CD4-positive, alpha-beta memory T cell (primary cell): ENCODE data around the gene GAMT. TPM values are rescaled to one million over a fixed set of nuclear protein-coding genes. Genes with fewer than 3 reads are reported as not detected.

Experiments
- CTCF ChIA-PET: fragments of 350-600 bp; sonication (Branson Sonifier 250); formaldehyde crosslinking; loops from one replicate; lab custom pipeline; 2021; ENCODE audit warnings: inconsistent platforms; ENCODE audit not compliant: partially characterized antibody; lab: Charles Lee
- POLR2A ChIA-PET: fragments of 350-600 bp; sonication (Branson Sonifier 250); formaldehyde crosslinking; loops from one replicate; lab custom pipeline; 2021; ENCODE audit not compliant: partially characterized antibody; lab: Charles Lee
- DNase-seq, 5 donors: peaks; one replicate each; pipeline versions ENCODE4 v3.0.0 to v3.0.0-alpha.2; 2020 to 2022; ENCODE audit warnings: mixed read lengths in 1 of 5
- H3K27ac ChIP-seq: one replicate; pipeline ENCODE4 v1.7.0; 2013; ENCODE audit warnings: low read depth, low read length
- H3K27me3 ChIP-seq: 2 replicates; pipeline ENCODE4 v1.7.0; 2013; ENCODE audit warnings: mild to moderate bottlenecking, low read length, moderate library complexity; ENCODE audit not compliant: insufficient read depth
- H3K36me3 ChIP-seq: 2 replicates; pipeline ENCODE4 v1.7.0; 2013; ENCODE audit warnings: mild to moderate bottlenecking, low read length, moderate library complexity; ENCODE audit not compliant: insufficient read depth
- H3K4me1 ChIP-seq: 2 replicates; pipeline ENCODE4 v1.7.0; 2013; ENCODE audit warnings: mild to moderate bottlenecking, low read length, moderate library complexity; ENCODE audit not compliant: insufficient read depth
- H3K4me3 ChIP-seq, 2 donors: one replicate each; pipeline ENCODE4 v1.7.0; 2013; ENCODE audit warnings: low read length in 2 of 2, mild to moderate bottlenecking in 1 of 2
- H3K9me3 ChIP-seq, 2 donors: one replicate each; pipeline ENCODE4 v1.7.0; 2013; ENCODE audit warnings: low read length in 2 of 2, control low read depth in 1 of 2; ENCODE audit not compliant: control insufficient read depth in 1 of 2
- H3K27ac Mint-ChIP-seq, 7 donors: one replicate each; pipeline ENCODE4 v1.8.0; 2020 to 2021; ENCODE audit warnings: mixed read lengths in 7 of 7, mild to moderate bottlenecking in 6 of 7, inconsistent platforms in 3 of 7, moderate library complexity in 3 of 7
- H3K27me3 Mint-ChIP-seq, 2 donors: one replicate each; pipeline ENCODE4 v1.8.0; 2020 to 2021; ENCODE audit warnings: mixed read lengths in 2 of 2
- H3K36me3 Mint-ChIP-seq, 2 donors: one replicate each; pipeline ENCODE4 v1.8.0; 2020 to 2021; ENCODE audit warnings: mixed read lengths in 2 of 2, inconsistent platforms in 1 of 2, mild to moderate bottlenecking in 1 of 2
- H3K4me1 Mint-ChIP-seq, 4 donors: one replicate each; pipeline ENCODE4 v1.8.0; 2020 to 2021; ENCODE audit warnings: mixed read lengths in 4 of 4, mild to moderate bottlenecking in 1 of 4
- H3K4me3 Mint-ChIP-seq, 8 donors: one replicate each; pipeline ENCODE4 v1.8.0; 2020 to 2021; ENCODE audit warnings: mixed read lengths in 8 of 8, mild to moderate bottlenecking in 7 of 8, moderate library complexity in 6 of 8, inconsistent platforms in 3 of 8
- H3K9me3 Mint-ChIP-seq, 8 donors: one replicate each; pipeline ENCODE4 v1.8.0; 2020 to 2021; ENCODE audit warnings: mixed read lengths in 8 of 8, mild to moderate bottlenecking in 5 of 8, inconsistent platforms in 3 of 8, moderate library complexity in 1 of 8
- intact Hi-C: fragments of 100-400 bp; cut with micrococcal nuclease; formaldehyde crosslinking; loops from one replicate; pipeline ENCODE4 v1.15.1; 2023
- polyA plus RNA-seq, 2 donors: library from polyadenylated mRNA; unstranded; fragments of 300-500 nt; fragmentation: Illumina TruSeq; gene quantifications; one replicate each; pipeline ENCODE4 v1.2.3, GENCODE V29; 2021
- total RNA-seq, 2 experiments: library from RNA; stranded (reverse); gene quantifications; one replicate each; pipeline ENCODE4 v1.2.3, GENCODE V29; 2021

GAMT gene
- total and polyA plus RNA-seq, 4 experiments from 2014 or later: 15.9 to 20.3 (median 17.8) TPM

DNA sequence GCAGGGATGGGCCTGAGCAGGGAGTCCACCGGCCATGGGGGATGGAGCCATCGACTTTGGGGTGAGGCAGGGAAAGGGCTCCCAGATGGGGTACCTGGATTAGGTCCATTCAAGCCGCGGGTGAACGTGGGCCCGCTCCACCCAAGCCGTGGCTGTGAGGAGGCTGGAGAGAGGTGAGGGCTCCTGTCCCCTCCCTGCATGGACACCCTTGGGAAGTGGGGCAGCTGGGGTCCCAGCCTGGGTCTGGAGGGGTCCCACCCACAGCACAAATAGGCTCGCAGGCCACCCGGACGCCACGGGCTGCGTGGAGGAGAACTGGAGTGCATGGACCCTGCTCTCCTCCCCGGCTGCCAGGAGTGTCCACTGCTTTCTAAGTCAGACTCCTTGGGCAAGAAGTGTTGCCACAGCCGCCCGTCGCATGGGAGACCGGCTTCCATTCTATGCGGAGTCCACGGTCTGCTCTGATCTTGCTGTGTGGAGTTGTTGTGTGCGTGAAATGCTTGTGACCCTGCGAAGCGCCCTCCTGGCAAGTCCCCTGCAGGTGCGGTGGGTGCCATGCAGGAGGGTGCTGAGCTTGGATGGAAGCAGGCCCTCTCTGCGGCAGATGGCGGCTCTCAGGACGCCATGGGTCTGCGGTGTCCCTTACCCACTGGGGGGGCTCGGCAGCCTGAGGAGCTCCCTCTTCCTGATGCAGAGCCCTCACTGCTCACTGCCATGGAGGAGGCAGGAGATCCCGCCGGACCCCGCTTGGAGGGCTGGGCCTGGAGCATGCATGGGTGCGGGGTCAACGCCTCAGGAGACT is 8.1 kb upstream of the GAMT start:
- H3K4me1 Mint-ChIP-seq: peaks cover 27 to 65% (median 54%) of the 10 kb centered on the region in 4 donors
- Histone ChIP-seq H3K36me3 (peaks cover 25% of the 10 kb centered on the region), H3K9me3 (no peaks in the 10 kb centered on the region), H3K4me3 (peak overlapping the region; percentile 75 to 91), H3K4me1 (peaks cover 62% of the 10 kb centered on the region), H3K27ac (peak overlapping the region; percentile 88), H3K27me3 (no peaks in the 10 kb centered on the region)
- CTCF ChIA-PET: interaction anchor here (1.0 to 1.4 kb wide), 3 partner anchors 28 to 62 kb away, joined by 3 to 9 read pairs (median 4); no protein-coding TSS in a partner anchor
- H3K27me3 Mint-ChIP-seq: no peaks in the 10 kb centered on the region
- DNase-seq: no peak
- H3K27ac Mint-ChIP-seq: peak overlapping the region; percentile 90 to 96 (median 94)
- intact Hi-C loops: loop anchor here (5.0 kb wide), 1 partner anchor 157 kb away; no protein-coding TSS in a partner anchor
- POLR2A ChIA-PET: interaction anchor here (1.0 to 2.8 kb wide), 10 partner anchors 9 to 140 kb away, joined by 3 to 18 read pairs (median 4); partner anchors contain the start of genes CIRBP, FAM174C and REEP6
- no peaks in the 10 kb centered on the region for H3K9me3 Mint-ChIP-seq
- peak overlapping the region; percentile 91 to 96 (median 94) for H3K4me3 Mint-ChIP-seq
- H3K36me3 Mint-ChIP-seq: peaks cover 4 to 24% of the 10 kb centered on the region in 2 donors

DNA sequence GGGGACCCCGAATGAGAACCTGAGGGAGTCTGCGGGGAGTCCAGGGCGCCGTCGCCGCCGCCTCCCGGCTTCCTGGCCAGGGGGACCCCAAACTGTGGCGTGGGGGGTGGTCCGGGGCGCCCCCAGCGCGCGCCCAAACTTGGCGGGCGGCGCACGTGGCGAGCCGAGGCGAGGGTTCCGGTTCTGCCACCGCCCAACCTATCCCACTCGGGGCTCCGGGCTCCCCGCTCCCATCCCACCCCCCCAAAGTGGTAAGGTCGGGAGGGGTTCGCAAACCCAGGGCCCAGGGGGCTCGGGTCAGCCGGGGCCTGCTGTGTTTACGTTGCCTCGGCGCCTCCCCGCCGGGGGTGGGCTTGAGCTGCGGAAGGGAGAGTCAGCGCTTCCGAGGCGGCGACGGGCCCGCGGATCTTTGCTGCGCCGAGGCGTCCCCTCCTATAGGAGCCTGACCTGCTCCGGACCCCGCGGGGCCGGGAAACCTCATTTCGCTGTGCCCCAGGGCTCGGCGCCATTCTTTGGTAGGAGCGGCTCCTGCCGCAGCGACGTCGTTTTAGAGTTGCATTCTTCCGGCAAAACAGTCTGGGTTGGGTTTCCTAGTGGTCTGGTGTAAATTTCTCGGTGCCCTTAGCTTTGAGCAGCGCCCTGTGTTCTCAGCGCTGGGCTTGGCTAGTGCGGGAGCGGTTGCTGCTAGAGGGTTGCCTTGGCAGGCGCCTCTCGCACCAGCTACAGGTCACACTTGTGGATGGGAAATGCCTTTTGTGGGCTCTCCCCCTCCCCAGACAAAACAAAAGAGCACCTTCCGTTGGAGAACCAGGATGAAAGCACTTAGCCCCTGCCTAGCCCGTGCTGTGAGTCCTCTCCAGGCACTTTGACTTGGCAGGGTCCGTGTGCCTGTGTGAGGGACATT is 7.2 kb upstream of the GAMT start:
- Mint-ChIP-seq H3K27me3 (no peaks in the 10 kb centered on the region), H3K4me1 (peaks cover 24 to 56% (median 49%) of the 10 kb centered on the region in 4 donors), H3K27ac (peak overlapping the region; percentile 90 to 96 (median 94)), H3K4me3 (peak overlapping the region; percentile 91 to 96 (median 94)), H3K36me3 (peaks cover 4 to 22% of the 10 kb centered on the region in 2 donors), H3K9me3 (no peaks in the 10 kb centered on the region)
- ChIA-PET POLR2A (interaction anchor here (1.0 to 2.8 kb wide), 12 partner anchors 10 to 139 kb away, joined by 3 to 18 read pairs (median 5); partner anchors contain the start of genes CIRBP, FAM174C, NDUFS7 and REEP6), CTCF (interaction anchor here (1.0 kb wide), 1 partner anchor 63 kb away, joined by 3 read pairs; no protein-coding TSS in a partner anchor)
- peak; percentile 66 to 76 (median 73) for DNase-seq
- intact Hi-C loops: loop anchor here (5.0 kb wide), 1 partner anchor 156 kb away; no protein-coding TSS in a partner anchor
- H3K9me3 ChIP-seq: no peaks in the 10 kb centered on the region
- H3K27me3 ChIP-seq: no peaks in the 10 kb centered on the region
- peak overlapping the region; percentile 88 for H3K27ac ChIP-seq
- H3K36me3 ChIP-seq: peaks cover 25% of the 10 kb centered on the region
- H3K4me3 ChIP-seq: peak overlapping the region; percentile 75 to 91
- H3K4me1 ChIP-seq: peaks cover 56% of the 10 kb centered on the region

DNA sequence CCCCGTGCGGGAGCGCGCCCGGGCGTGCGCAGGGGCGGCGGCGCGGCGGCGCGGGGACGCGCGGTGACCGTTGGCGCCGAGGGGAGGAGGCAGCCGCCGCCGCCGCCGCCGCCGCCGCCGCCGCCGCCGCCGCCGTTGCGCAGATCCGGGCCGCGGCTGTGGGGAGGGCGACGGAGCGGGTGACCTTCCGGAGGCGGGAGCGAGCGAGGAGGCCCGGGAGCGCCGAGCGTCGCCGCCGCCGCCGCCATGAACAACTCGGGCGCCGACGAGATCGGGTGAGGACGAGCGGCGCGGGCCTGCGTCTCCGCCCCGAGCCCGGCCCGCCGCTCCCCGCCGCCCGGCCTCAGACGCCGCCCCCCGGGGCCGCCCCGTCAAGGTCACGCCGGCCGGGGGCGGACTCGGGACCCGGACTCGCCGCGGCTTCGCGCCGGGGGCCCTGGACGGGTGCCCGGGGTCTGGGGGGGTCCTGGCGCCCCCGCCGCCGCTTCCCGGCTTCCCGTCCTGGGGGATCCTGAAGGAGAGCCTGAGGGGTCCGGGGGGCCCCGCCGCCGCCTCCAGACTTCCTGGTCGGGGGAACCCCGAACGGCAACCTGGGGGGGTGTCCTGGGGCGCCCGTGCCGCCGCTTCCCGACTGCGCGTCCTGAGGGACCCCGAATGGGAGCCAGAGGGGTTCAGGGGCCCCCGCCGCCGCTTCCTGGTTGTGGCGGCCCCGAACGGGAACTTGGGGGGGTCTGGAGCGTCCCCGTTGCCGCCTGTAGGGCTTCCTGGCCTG is 6.4 kb upstream of the GAMT start, which contains the start of gene DAZAP1:
Gene DAZAP1 (plus strand): TSS at position 59 of the 772 bp plus-strand sequence. CDS start 188 bp downstream, at position 247.
- intact Hi-C loops: loop anchor here (1.0 to 5.0 kb wide), 8 partner anchors 24 to 610 kb away; partner anchors contain the start of genes FAM174C, MBD3, NDUFS7 and PTBP1
- ChIA-PET CTCF (no interaction called here), POLR2A (interaction anchor here (1.0 to 2.8 kb wide), 5 partner anchors 13 to 139 kb away, joined by 3 to 18 read pairs (median 5); partner anchors contain the start of genes CIRBP, FAM174C and NDUFS7)
- Histone ChIP-seq H3K36me3 (peaks cover 17% of the 10 kb centered on the region), H3K9me3 (no peaks in the 10 kb centered on the region), H3K4me3 (peak within 1 kb of the TSS; percentile 75 to 91), H3K27ac (peak within 1 kb of the TSS; percentile 88), H3K4me1 (peaks cover 48% of the 10 kb centered on the region), H3K27me3 (no peaks in the 10 kb centered on the region)
- H3K4me1 Mint-ChIP-seq: peaks cover 22 to 51% (median 42%) of the 10 kb centered on the region in 4 donors
- peak within 1 kb of the TSS; percentile 67 to 95 (median 85) for H3K27ac Mint-ChIP-seq
- peaks cover 4 to 19% of the 10 kb centered on the region in 2 donors for H3K36me3 Mint-ChIP-seq
- peak in 4 of 5 donors; percentile 29 to 66 (median 41) for DNase-seq
- H3K4me3 Mint-ChIP-seq: peak within 1 kb of the TSS; percentile 73 to 95 (median 88)
- no peaks in the 10 kb centered on the region for H3K9me3 Mint-ChIP-seq
- no peaks in the 10 kb centered on the region for H3K27me3 Mint-ChIP-seq

DNA sequence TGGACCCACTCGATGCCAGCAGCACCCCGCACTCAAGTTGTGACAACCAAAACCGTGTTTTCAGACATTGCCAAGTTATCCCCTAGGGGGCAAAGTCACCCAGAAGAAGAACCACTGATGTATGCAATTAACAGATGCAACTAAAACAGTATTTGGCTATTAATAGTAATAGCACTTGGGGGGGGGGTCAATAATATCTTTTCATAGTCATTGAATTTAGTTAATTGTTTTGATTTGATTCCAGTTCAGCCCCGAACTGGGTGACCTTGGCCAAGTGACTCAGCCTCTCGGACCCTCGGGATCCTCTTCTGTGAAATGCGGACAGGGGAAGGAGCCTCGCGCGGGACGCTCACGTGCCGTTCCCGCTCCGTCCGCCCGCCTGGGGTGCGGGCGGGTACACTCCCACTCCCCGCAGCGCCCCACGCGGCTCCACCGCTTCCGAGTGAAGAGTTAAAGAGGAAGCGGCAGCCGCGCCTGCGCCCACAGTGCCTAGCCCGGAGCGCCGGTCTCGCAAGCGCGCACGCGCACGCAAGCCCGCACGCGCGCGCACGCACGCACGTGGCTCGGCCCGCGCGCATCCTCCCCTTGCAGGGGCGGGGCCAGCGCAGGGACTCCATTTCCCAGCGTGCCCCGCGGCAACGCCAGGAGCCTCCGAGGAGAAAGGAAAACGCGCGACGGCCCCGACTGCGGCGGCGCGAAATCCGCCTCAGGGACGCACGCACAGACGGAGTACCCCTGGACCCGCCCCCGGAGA is 5.6 kb upstream of the GAMT start:
- H3K9me3 Mint-ChIP-seq: no peaks in the 10 kb centered on the region
- H3K36me3 Mint-ChIP-seq: peaks cover 4 to 17% of the 10 kb centered on the region in 2 donors
- peak overlapping the region; percentile 88 for H3K27ac ChIP-seq
- peak overlapping the region; percentile 67 to 86 (median 84) for H3K27ac Mint-ChIP-seq
- H3K4me1 Mint-ChIP-seq: peaks cover 21 to 48% (median 38%) of the 10 kb centered on the region in 4 donors
- peaks cover 11% of the 10 kb centered on the region for H3K36me3 ChIP-seq
- DNase-seq: peak; percentile 98 to 100 (median 100)
- peaks cover 43% of the 10 kb centered on the region for H3K4me1 ChIP-seq
- H3K9me3 ChIP-seq: no peaks in the 10 kb centered on the region
- intact Hi-C loops: loop anchor here (1.0 to 5.0 kb wide), 8 partner anchors 24 to 610 kb away; partner anchors contain the start of genes FAM174C, MBD3, NDUFS7 and PTBP1
- H3K4me3 ChIP-seq: peak overlapping the region; percentile 33 to 57
- ChIA-PET CTCF (no interaction called here), POLR2A (interaction anchor here (1.0 kb wide), 1 partner anchor 138 kb away, joined by 3 read pairs; the partner anchor contains the start of gene CIRBP)
- no peaks in the 10 kb centered on the region for H3K27me3 Mint-ChIP-seq
- H3K27me3 ChIP-seq: no peaks in the 10 kb centered on the region
- H3K4me3 Mint-ChIP-seq: peak overlapping the region; percentile 73 to 87 (median 82)

DNA sequence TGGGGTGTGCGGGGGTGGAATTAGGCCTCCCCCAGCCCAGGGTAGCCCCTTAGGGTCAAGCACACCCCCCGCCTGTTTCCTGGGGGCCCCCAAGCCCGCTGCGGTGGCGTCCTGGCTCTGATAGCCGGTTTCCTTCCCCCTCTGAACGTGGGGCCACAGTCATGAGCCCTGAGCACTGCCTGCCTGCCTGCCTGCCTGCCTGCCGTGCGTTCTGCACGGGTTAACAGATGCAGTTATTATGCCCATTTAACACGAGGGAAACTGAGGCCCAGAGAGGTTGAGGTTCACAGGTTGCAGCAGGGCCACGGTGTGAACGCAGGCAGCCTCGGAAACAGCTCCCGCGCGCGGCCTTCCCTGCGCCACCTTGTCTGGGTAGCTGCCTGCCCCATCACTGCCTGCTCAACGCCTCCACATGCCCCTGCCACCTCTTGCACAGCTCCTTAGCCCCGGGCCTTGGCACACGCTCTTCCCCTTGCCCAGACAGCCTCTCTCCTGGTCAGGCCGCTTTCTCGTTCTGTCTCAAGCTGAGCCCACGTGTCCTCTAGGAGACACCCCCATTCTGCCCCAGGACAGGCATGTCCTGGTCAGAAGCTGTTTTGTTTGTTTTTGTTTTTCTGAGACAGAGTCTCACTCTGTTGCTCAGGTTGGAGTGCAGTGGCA is 1.2 kb upstream of the GAMT start:
- no peaks in the 10 kb centered on the region for H3K9me3 Mint-ChIP-seq
- POLR2A ChIA-PET: interaction anchor here (1.4 kb wide), 1 partner anchor 19 kb away, joined by 5 read pairs; the partner anchor contains the start of gene NDUFS7
- peak overlapping the region in 1 of 7 donors; percentile 12 for H3K27ac Mint-ChIP-seq

More for the DNA sequence above, 1.2 kb upstream of the GAMT start:
- Mint-ChIP-seq H3K4me1 (peaks cover 4 to 13% (median 8%) of the 10 kb centered on the region in 4 donors), H3K36me3 (peaks cover 0 to 1% of the 10 kb centered on the region in 2 donors), H3K4me3 (peak overlapping the region; percentile 13 to 76 (median 42)), H3K27me3 (no peaks in the 10 kb centered on the region)
- peaks cover 22% of the 10 kb centered on the region for H3K4me1 ChIP-seq
- no peaks in the 10 kb centered on the region for H3K27me3 ChIP-seq
- no peaks in the 10 kb centered on the region for H3K9me3 ChIP-seq
- CTCF ChIA-PET: no interaction called here
- no peak overlapping the region for H3K4me3 ChIP-seq
- H3K27ac ChIP-seq: no peak overlapping the region
- H3K36me3 ChIP-seq: no peaks in the 10 kb centered on the region
- DNase-seq: no peak
- intact Hi-C loops: no loop called here
